22Rv1 (cell line): Measurements from ENCODE around the gene MCM7.
A peak's percentile ranks its signal among the peaks of the same experiment; 100 is the strongest.
"Not testable (repeated sequence)": the region's sequence is repeated elsewhere in the genome, so short reads cannot be mapped to it uniquely, and the experiment has no call there.

ENCODE experiments used
- H3K27ac ChIP-seq: fragments of 450-650 bp; 2 replicates; pipeline ENCODE4 v1.5.1; 2017
- CTCF ChIP-seq: fragments of 450-650 bp; IDR thresholded peaks from 2 replicates; pipeline ENCODE4 v1.5.1; 2017; ENCODE audit warnings: mild to moderate bottlenecking
- ZFX ChIP-seq: fragments of 450-650 bp; IDR thresholded peaks from 2 replicates; pipeline ENCODE4 v1.6.1; 2017; ENCODE audit warnings: antibody characterized with exemption, borderline replicate concordance

Gene MCM7

DNA sequence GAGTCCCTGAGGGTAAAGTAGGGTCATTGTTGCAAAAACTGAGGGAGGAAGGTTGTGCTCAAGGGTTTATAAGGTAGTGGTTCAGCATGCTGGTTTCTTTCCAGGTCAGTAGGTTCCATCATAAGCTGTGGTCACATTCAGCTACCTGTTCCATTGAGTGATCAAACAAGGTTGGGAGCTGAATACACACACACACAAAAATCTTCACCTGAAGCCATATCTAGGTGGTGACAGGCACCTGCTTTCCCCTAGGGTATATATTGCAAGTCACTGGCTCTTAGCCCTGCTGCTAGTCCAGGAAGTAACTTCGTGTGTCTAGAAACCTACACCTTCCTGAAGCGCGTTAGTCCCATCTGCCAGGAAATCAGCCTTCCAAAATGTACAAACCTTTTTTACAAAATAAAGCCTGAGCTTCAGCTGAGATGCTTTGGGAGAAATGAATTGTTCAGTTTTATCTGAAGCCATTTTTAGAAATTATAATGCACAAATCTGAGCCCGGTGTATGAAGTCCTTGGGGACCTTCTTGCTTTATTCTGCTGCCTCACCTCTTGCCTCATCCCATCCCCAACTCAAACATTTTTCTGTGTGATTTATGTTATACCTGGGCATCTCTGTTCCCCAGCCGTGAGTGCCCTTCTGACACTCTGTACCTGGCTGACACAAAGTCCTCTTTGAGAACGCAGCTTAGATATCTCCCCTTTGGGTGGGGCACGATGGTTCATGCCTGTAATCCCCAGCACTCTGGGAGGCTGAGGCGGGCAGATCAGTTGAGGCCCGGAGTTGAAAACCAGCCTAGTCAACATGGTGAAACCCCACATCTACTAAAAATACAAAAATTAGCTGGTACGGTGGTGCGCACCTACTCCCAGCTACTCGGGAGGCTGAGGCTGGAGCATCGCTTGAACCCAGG is 36.9 kb upstream of the MCM7 start:
- no peak overlapping the region for H3K27ac ChIP-seq
- no peak for TF ChIP-seq ZFX
- TF ChIP-seq CTCF: no peak

DNA sequence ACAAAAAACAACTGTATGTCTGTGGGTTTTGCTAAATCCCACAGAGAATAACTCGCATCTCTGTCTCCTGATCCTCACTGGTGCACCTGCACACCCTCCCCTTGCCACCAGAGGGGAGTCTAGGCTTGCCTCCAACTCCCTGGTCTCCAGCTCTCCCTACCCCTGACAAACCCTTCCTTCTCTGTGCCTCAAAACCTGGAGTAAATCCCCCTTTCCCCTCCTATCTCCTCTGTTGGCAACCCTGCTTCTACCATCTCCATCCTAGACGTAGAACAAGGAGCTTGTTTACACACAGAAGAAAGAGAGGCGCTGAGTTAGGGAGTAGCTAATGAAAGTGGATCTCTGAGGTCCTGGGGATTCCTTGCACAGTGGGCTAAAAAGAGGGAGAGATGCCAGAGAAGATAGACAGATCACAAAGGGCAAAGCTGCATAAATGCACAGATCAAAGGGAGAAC is 31.5 kb upstream of the MCM7 start:
- TF ChIP-seq CTCF (peak; percentile 96), ZFX (no peak)
- no peak overlapping the region for H3K27ac ChIP-seq

- H3K27ac ChIP-seq: no peak overlapping the region
- TF ChIP-seq ZFX (no peak), CTCF (no peak)
Measured at GRCh38 chr7:100132126-100132525, 30.9 kb upstream of the MCM7 start.

DNA sequence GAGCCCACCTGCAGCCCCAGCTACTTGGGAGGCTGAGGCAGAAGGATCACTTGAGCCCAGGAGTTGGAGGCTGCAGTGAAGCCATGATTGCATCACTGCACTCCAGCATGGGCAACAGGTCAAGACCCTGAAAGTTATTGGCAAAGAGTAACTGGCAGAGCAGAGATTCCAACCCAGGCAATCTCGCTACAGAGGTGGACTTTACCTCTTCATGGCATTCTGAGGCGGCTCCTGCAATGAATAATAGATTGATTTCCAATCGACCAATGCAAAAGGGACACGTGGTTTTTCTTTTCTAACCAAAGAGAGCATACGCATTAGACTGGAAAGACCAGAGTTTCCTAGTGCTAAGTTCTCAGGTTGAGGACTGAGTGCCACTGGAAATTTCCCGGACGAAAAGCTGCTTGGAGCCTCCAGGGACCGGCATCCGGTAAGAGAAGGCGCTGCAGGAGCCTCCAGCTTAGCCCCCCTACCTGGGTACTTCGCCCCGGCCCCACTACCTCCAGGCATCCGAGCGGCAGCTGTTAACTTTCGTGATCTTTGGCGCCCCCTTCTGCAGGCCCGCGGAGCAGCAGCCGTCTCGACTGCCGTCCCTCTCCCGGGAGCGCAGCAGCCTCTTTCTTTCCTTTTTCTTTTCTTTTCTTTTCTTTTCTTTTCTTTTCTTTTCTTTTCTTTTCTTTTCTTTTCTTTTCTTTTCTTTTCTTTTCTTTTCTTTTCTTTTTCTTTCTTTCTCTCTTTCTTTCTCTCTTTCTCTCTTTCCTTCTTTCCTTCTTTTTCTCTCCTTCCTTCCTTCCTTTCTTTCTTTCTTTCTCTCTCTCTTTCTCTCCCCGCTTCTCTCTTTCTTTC is 29.6 kb upstream of the MCM7 start:
- TF ChIP-seq ZFX: no peak
- TF ChIP-seq CTCF: peak; percentile 99
- no peak overlapping the region for H3K27ac ChIP-seq

DNA sequence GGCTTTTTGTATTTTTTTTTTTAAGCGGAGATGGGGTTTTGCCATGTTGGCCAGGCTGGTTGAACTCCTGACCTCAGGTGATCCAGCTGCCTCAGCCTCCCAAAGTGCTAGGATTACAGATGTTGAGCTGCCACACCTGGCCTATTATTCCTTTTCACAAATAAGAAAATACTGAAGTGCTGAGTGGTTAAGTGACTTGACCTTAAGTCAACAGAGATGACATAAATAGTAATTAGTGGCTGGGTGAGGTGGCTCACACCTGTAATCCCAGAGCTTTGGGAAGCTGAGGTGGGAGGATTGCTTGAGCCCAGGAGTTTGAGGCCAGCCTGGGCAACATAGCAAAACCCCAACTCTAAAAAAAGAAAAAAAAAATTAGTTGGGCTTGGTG is 29.0 kb upstream of the MCM7 start:
- not testable (repeated sequence) for H3K27ac ChIP-seq

DNA sequence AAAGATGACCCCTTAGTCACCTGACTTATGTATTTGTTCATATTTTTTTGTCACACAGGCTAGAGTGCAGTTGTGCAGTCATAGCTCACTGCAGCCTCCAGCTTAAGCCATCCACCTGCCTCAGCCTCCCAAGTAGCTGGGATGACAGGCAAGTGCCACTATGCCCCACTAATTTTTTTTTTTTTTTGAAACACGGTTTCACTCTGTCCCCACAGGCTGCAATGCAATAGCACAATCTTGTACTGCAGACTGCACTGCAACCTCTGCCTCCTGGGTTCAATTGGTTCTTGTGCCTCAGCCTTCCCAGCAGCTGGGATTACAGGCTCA is 27.4 kb upstream of the MCM7 start:
- peak overlapping the region; percentile 100; the same call in 1 of the 2 replicates for H3K27ac ChIP-seq
- no peak for TF ChIP-seq ZFX
- TF ChIP-seq CTCF: no peak

GRCh38 chr7:100127866-100128636 is 26.9 kb upstream of the MCM7 start:
- H3K27ac ChIP-seq: peak overlapping the region; percentile 100
- TF ChIP-seq ZFX (no peak), CTCF (no peak)
